ENCODE data around the gene MED13. TPM values are rescaled to one million over a fixed set of nuclear protein-coding genes. Genes with fewer than 3 reads are reported as not detected.

MED13 gene
- total RNA-seq, 1 experiment from 2014 or later: 96.0 TPM

DNA sequence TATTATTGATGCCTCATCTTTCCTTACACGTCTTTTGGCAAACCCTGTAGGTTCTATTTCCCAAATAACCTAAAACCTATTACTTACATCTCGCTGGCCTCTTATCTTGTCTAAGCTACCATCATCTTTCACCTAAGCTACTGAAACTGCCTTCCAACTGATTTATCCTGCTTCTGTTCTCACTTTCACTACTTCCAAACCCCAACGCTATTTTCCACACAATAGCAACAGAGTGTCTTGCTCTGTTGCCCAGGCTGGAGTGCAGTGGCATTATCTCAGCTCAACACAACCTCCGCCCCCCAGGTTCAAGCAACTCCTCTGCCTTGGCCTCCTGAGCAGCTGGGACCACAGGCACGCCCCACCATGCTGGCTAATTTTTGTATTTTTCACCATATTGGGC is 84.5 kb downstream of the MED13 start:
- Histone ChIP-seq H3K79me2 (ENCODE audit: insufficient read depth, low read length) (peaks cover 88% of the 10 kb centered on the region), H3K9me2 (ENCODE audit: insufficient read depth) (no peaks in the 10 kb centered on the region), H3K36me3 (ENCODE audit: control insufficient read depth in 1 of 2, insufficient read depth in 2 of 2, low read length in 2 of 2) (peaks cover 45 to 51% of the 10 kb centered on the region in 2 experiments), H3K27ac (ENCODE audit: low read depth, low read length) (no peak overlapping the region), H3K27me3 (ENCODE audit: insufficient read depth, low read length) (no peaks in the 10 kb centered on the region), H3K9ac (ENCODE audit: low read length) (no peak overlapping the region), H2AFZ (ENCODE audit: low read depth, low read length, poor library complexity, severe bottlenecking) (no peak overlapping the region), H3K9me3 (ENCODE audit: control insufficient read depth in 1 of 2, insufficient read depth in 1 of 2, low read depth in 1 of 2, low read length in 2 of 2) (no peaks in the 10 kb centered on the region), H3K4me2 (ENCODE audit: low read length) (no peak overlapping the region), H4K20me1 (ENCODE audit: insufficient read depth) (0 out of 2 replicates have a peak, but pooled peaks cover 3% of the 10 kb centered on the region), H3K4me1 (ENCODE audit: control insufficient read depth in 1 of 2, insufficient read depth in 2 of 2, low read length in 2 of 2) (no peaks in the 10 kb centered on the region), H3K4me3 (replicated peaks in 1 of 2; ENCODE audit: low read depth in 1 of 2, low read length in 2 of 2) (no peak overlapping the region)
- no peak for TF ChIP-seq FOSL1 (IDR thresholded peaks at IDR 0.05; ENCODE audit: low read depth)
- TF ChIP-seq ZNF274 (IDR thresholded peaks at IDR 0.05; ENCODE audit: low read depth, low read length): no peak
- TF ChIP-seq POLR2A (IDR thresholded peaks at IDR 0.05; ENCODE audit: borderline replicate concordance, extremely low read depth, insufficient read depth, insufficient read length): no peak
- TF ChIP-seq SRF (IDR thresholded peaks at IDR 0.05; ENCODE audit: low read depth): no peak
- TF ChIP-seq, protein P1, sequence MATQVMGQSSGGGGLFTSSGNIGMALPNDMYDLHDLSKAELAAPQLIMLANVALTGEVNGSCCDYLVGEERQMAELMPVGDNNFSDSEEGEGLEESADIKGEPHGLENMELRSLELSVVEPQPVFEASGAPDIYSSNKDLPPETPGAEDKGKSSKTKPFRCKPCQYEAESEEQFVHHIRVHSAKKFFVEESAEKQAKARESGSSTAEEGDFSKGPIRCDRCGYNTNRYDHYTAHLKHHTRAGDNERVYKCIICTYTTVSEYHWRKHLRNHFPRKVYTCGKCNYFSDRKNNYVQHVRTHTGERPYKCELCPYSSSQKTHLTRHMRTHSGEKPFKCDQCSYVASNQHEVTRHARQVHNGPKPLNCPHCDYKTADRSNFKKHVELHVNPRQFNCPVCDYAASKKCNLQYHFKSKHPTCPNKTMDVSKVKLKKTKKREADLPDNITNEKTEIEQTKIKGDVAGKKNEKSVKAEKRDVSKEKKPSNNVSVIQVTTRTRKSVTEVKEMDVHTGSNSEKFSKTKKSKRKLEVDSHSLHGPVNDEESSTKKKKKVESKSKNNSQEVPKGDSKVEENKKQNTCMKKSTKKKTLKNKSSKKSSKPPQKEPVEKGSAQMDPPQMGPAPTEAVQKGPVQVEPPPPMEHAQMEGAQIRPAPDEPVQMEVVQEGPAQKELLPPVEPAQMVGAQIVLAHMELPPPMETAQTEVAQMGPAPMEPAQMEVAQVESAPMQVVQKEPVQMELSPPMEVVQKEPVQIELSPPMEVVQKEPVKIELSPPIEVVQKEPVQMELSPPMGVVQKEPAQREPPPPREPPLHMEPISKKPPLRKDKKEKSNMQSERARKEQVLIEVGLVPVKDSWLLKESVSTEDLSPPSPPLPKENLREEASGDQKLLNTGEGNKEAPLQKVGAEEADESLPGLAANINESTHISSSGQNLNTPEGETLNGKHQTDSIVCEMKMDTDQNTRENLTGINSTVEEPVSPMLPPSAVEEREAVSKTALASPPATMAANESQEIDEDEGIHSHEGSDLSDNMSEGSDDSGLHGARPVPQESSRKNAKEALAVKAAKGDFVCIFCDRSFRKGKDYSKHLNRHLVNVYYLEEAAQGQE (IDR thresholded peaks at IDR 0.05; ENCODE audit: low read depth): no peak
- TF ChIP-seq, protein P2, sequence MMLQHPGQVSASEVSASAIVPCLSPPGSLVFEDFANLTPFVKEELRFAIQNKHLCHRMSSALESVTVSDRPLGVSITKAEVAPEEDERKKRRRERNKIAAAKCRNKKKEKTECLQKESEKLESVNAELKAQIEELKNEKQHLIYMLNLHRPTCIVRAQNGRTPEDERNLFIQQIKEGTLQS (IDR thresholded peaks at IDR 0.05): no peak
- no peak for TF ChIP-seq YY1 (IDR thresholded peaks at IDR 0.05; ENCODE audit: extremely low read depth, insufficient replicate concordance, low read depth, low read length)
- TF ChIP-seq ELF1 (IDR thresholded peaks at IDR 0.05; ENCODE audit: borderline replicate concordance, low read depth): no peak
- TF ChIP-seq CBX3 (IDR thresholded peaks at IDR 0.05; ENCODE audit: low read depth): no peak
- TF ChIP-seq, protein P3, sequence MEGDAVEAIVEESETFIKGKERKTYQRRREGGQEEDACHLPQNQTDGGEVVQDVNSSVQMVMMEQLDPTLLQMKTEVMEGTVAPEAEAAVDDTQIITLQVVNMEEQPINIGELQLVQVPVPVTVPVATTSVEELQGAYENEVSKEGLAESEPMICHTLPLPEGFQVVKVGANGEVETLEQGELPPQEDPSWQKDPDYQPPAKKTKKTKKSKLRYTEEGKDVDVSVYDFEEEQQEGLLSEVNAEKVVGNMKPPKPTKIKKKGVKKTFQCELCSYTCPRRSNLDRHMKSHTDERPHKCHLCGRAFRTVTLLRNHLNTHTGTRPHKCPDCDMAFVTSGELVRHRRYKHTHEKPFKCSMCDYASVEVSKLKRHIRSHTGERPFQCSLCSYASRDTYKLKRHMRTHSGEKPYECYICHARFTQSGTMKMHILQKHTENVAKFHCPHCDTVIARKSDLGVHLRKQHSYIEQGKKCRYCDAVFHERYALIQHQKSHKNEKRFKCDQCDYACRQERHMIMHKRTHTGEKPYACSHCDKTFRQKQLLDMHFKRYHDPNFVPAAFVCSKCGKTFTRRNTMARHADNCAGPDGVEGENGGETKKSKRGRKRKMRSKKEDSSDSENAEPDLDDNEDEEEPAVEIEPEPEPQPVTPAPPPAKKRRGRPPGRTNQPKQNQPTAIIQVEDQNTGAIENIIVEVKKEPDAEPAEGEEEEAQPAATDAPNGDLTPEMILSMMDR (IDR thresholded peaks at IDR 0.05 in 2 of 3, conservative IDR thresholded peaks at IDR 0.05 in 1 of 3; ENCODE audit: borderline replicate concordance in 1 of 3, insufficient read depth in 1 of 3, low read depth in 2 of 3, low read length in 2 of 3): no peak
- no peak for TF ChIP-seq CEBPB (IDR thresholded peaks at IDR 0.05; ENCODE audit: low read depth)
- TF ChIP-seq JUND (IDR thresholded peaks at IDR 0.05): no peak
- TF ChIP-seq SP1 (IDR thresholded peaks at IDR 0.05; ENCODE audit: low read depth): no peak
- TF ChIP-seq EGR1 (IDR thresholded peaks at IDR 0.05; ENCODE audit: low read depth): no peak
- no peak for ATAC-seq
- CTCF ChIA-PET: no interaction called here
- no TSS peak for BruUV-seq (replicated peaks)
- no peak for DNase-seq (ENCODE audit: low read depth, low spot score)
- POLR2A ChIA-PET: no interaction called here
- RAD21 ChIA-PET (ENCODE audit: low non-redundant PET in 1 of 2, low total read pairs in 2 of 2, uncharacterized antibody in 2 of 2, unreplicated experiment in 2 of 2): no interaction called here
- intact Hi-C loops (cut with micrococcal nuclease): no loop called here

Data from HCT116 (cell line).